ENCODE results near the gene PRRG3. TPM values are rescaled to one million over a fixed set of nuclear protein-coding genes. Genes with fewer than 3 reads are reported as not detected.

Gene PRRG3
- total RNA-seq, 1 donor from 2014 or later, result 1.9 TPM

- H3K4me3 ChIP-seq, result no peak overlapping the region
- no peak for DNase-seq (ENCODE audit: low spot score)
- no peaks in the 10 kb centered on the region for H3K4me1 ChIP-seq
- H3K9ac ChIP-seq, result no peak overlapping the region
- no peaks in the 10 kb centered on the region for H3K36me3 ChIP-seq
- H4K20me1 ChIP-seq (ENCODE audit: low read depth), result no peaks in the 10 kb centered on the region
- no peak overlapping the region for H2AFZ ChIP-seq (replicated peaks)
- H3K27ac ChIP-seq, result no peak overlapping the region
- Mint-ChIP-seq H3K4me1 (peaks cover 3% of the 10 kb centered on the region), H3K27ac (no peak overlapping the region), H3K36me3 (no peaks in the 10 kb centered on the region), H3K4me3 (no peak overlapping the region), H3K27me3 (ENCODE audit: insufficient read depth, low read depth) (peaks cover 6% of the 10 kb centered on the region), H3K9me3 (peaks cover 12% of the 10 kb centered on the region)
- no peaks in the 10 kb centered on the region for H3F3A ChIP-seq (ENCODE audit: low read depth)
- H3K27me3 ChIP-seq, result peaks cover 2% of the 10 kb centered on the region
- no peak overlapping the region for H3K4me2 ChIP-seq
- H3K79me2 ChIP-seq (ENCODE audit: low read depth), result no peaks in the 10 kb centered on the region
- no peaks in the 10 kb centered on the region for H3K9me3 ChIP-seq (ENCODE audit: low read depth)
- TF ChIP-seq EZH2phosphoT487 (IDR thresholded peaks at IDR 0.05), result no peak
- no peak for TF ChIP-seq EZH2 (IDR thresholded peaks at IDR 0.05)
- no peak for TF ChIP-seq CTCF (IDR thresholded peaks at IDR 0.05)
These were observed 6.3 kb downstream of the PRRG3 start for GRCh38 chrX:151701531-151701930.

GRCh38 chrX:151702026-151702714 is 6.9 kb downstream of the PRRG3 start:
- H4K20me1 ChIP-seq (ENCODE audit: low read depth), result no peaks in the 10 kb centered on the region

DNA sequence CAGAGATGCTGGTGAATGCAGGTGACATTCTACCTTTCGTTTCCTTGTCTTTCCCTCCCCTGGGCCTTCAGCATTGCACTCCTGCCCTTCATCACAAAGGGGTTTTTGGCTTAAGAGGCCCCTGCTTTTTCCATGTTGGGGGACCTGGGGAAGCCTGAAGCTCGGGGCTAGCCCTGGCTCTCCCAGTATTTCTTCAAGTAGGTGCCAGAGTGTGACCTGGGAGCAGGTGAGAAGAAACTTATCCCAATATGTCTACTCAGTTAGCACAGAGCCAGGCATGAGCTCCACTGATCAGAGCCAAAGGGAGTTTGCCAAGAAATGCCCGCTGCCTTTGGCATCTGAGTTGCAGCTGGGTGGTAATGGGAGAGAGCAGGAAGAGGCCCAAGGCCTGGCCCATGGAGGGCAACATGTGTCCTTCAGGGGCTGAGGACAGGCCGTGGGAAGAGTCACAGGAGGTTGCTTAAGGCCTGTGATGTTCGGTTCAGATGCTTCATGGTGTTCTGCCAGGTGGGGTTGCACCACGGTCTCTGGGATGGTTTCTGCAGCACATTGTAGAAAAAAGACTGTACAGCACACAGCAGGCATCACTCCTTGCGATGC is 7.6 kb downstream of the PRRG3 start:
- Histone ChIP-seq H3K4me3 (no peak overlapping the region), H2AFZ (replicated peaks) (no peak overlapping the region), H3K79me2 (ENCODE audit: low read depth) (no peaks in the 10 kb centered on the region), H3F3A (ENCODE audit: low read depth) (no peaks in the 10 kb centered on the region), H3K9ac (no peak overlapping the region), H3K4me1 (no peaks in the 10 kb centered on the region), H4K20me1 (ENCODE audit: low read depth) (no peaks in the 10 kb centered on the region), H3K9me3 (ENCODE audit: low read depth) (no peaks in the 10 kb centered on the region), H3K36me3 (no peaks in the 10 kb centered on the region), H3K4me2 (no peak overlapping the region), H3K27ac (no peak overlapping the region), H3K27me3 (no peaks in the 10 kb centered on the region)
- TF ChIP-seq CTCF (IDR thresholded peaks at IDR 0.05) (no peak), EZH2phosphoT487 (IDR thresholded peaks at IDR 0.05) (no peak), EZH2 (IDR thresholded peaks at IDR 0.05) (no peak)
- no peak for DNase-seq (ENCODE audit: low spot score)
- Mint-ChIP-seq H3K4me3 (no peak overlapping the region), H3K27ac (no peak overlapping the region), H3K36me3 (no peaks in the 10 kb centered on the region), H3K27me3 (ENCODE audit: insufficient read depth, low read depth) (peaks cover 4% of the 10 kb centered on the region), H3K9me3 (peaks cover 14% of the 10 kb centered on the region), H3K4me1 (peaks cover 3% of the 10 kb centered on the region)

More at GRCh38 chrX:151702026-151702714, 6.9 kb downstream of the PRRG3 start:
- Mint-ChIP-seq H3K27ac (no peak overlapping the region), H3K9me3 (peaks cover 12% of the 10 kb centered on the region), H3K4me1 (peaks cover 3% of the 10 kb centered on the region), H3K36me3 (no peaks in the 10 kb centered on the region), H3K4me3 (no peak overlapping the region), H3K27me3 (ENCODE audit: insufficient read depth, low read depth) (peaks cover 4% of the 10 kb centered on the region)
- Histone ChIP-seq H3K36me3 (no peaks in the 10 kb centered on the region), H3F3A (ENCODE audit: low read depth) (no peaks in the 10 kb centered on the region), H3K4me3 (no peak overlapping the region), H3K79me2 (ENCODE audit: low read depth) (no peaks in the 10 kb centered on the region), H3K4me2 (no peak overlapping the region), H3K27ac (no peak overlapping the region), H3K9ac (no peak overlapping the region), H3K4me1 (no peaks in the 10 kb centered on the region), H3K9me3 (ENCODE audit: low read depth) (no peaks in the 10 kb centered on the region), H3K27me3 (no peaks in the 10 kb centered on the region), H2AFZ (replicated peaks) (no peak overlapping the region)
- DNase-seq (ENCODE audit: low spot score), result no peak
- TF ChIP-seq EZH2 (IDR thresholded peaks at IDR 0.05), result no peak

- TF ChIP-seq EZH2 (IDR thresholded peaks at IDR 0.05) (no peak), EZH2phosphoT487 (IDR thresholded peaks at IDR 0.05) (no peak), CTCF (IDR thresholded peaks at IDR 0.05) (no peak)
- Histone ChIP-seq H3K4me2 (no peak overlapping the region), H2AFZ (replicated peaks) (no peak overlapping the region), H3K79me2 (ENCODE audit: low read depth) (no peaks in the 10 kb centered on the region), H3K4me3 (no peak overlapping the region), H3K27me3 (no peaks in the 10 kb centered on the region), H3K27ac (no peak overlapping the region), H4K20me1 (ENCODE audit: low read depth) (no peaks in the 10 kb centered on the region), H3K4me1 (no peaks in the 10 kb centered on the region), H3K36me3 (no peaks in the 10 kb centered on the region), H3F3A (ENCODE audit: low read depth) (no peaks in the 10 kb centered on the region), H3K9ac (no peak overlapping the region), H3K9me3 (ENCODE audit: low read depth) (no peaks in the 10 kb centered on the region)
- no peaks in the 10 kb centered on the region for H3K36me3 Mint-ChIP-seq
- H3K4me1 Mint-ChIP-seq, result peaks cover 3% of the 10 kb centered on the region
- no peak for DNase-seq (ENCODE audit: low spot score)
- H3K9me3 Mint-ChIP-seq, result peaks cover 14% of the 10 kb centered on the region
- H3K27me3 Mint-ChIP-seq (ENCODE audit: insufficient read depth, low read depth), result peaks cover 3% of the 10 kb centered on the region
- H3K4me3 Mint-ChIP-seq, result no peak overlapping the region
- no peak overlapping the region for H3K27ac Mint-ChIP-seq
These were observed 8.2 kb downstream of the PRRG3 start for GRCh38 chrX:151703487-151703886.
